Nephron progenitor cell (in vitro differentiated cells): ENCODE measurements around the gene ANKRD31.

Experiments used
- DNase-seq: peaks from one replicate; pipeline ENCODE4 v3.0.0; 2021
- H3K27ac Mint-ChIP-seq: 2 replicates; pipeline ENCODE4 v1.8.0; 2021; ENCODE audit warnings: mild to moderate bottlenecking, moderate library complexity, mixed read lengths
- H3K27me3 Mint-ChIP-seq: 2 replicates; pipeline ENCODE4 v1.8.0; 2021; ENCODE audit warnings: mild to moderate bottlenecking, low read depth, mixed read lengths; ENCODE audit not compliant: poor library complexity
- H3K36me3 Mint-ChIP-seq: 2 replicates; pipeline ENCODE4 v1.8.0; 2021; ENCODE audit warnings: low read depth, mixed read lengths
- H3K4me1 Mint-ChIP-seq: 2 replicates; pipeline ENCODE4 v1.8.0; 2021; ENCODE audit warnings: mixed read lengths
- H3K4me3 Mint-ChIP-seq: 2 replicates; pipeline ENCODE4 v1.8.0; 2021; ENCODE audit warnings: mild to moderate bottlenecking, moderate library complexity, mixed read lengths
- H3K9me3 Mint-ChIP-seq: 2 replicates; pipeline ENCODE4 v1.8.0; 2021; ENCODE audit warnings: mild to moderate bottlenecking, moderate library complexity, mixed read lengths
- CTCF ChIP-seq: fragments of 200-600 bp; sonication (generic); IDR thresholded peaks from 2 replicates; pipeline ENCODE4 v1.5.0; 2021; ENCODE audit warnings: antibody characterized with exemption

Gene ANKRD31

GRCh38 chr5:75243100-75243499 is 6.4 kb upstream of the ANKRD31 start:
- no peak for DNase-seq
- Mint-ChIP-seq H3K4me3 (no peak overlapping the region), H3K36me3 (no peaks in the 10 kb centered on the region), H3K9me3 (no peaks in the 10 kb centered on the region), H3K27ac (no peak overlapping the region), H3K27me3 (no peaks in the 10 kb centered on the region), H3K4me1 (no peaks in the 10 kb centered on the region)
- TF ChIP-seq CTCF = no peak

GRCh38 chr5:75242067-75242466 is 5.4 kb upstream of the ANKRD31 start:
- Mint-ChIP-seq H3K9me3 (no peaks in the 10 kb centered on the region), H3K36me3 (no peaks in the 10 kb centered on the region), H3K4me3 (no peak overlapping the region), H3K27ac (no peak overlapping the region), H3K4me1 (no peaks in the 10 kb centered on the region), H3K27me3 (no peaks in the 10 kb centered on the region)
- TF ChIP-seq CTCF = no peak
- DNase-seq = no peak

- no peak overlapping the region for H3K27ac Mint-ChIP-seq
- H3K27me3 Mint-ChIP-seq = no peaks in the 10 kb centered on the region
- H3K4me1 Mint-ChIP-seq = peaks cover 17% of the 10 kb centered on the region
Observed at GRCh38 chr5:75239681-75240080, 3.0 kb upstream of the ANKRD31 start.

GRCh38 chr5:75235711-75236110 is 967 bp downstream of the ANKRD31 start:
- Mint-ChIP-seq H3K27me3 (no peaks in the 10 kb centered on the region), H3K36me3 (no peaks in the 10 kb centered on the region), H3K4me1 (peaks cover 17% of the 10 kb centered on the region), H3K9me3 (no peaks in the 10 kb centered on the region), H3K4me3 (peak overlapping the region; percentile 90), H3K27ac (peak overlapping the region; percentile 19)
- no peak for TF ChIP-seq CTCF
- no peak for DNase-seq

More at GRCh38 chr5:75239681-75240080, 3.0 kb upstream of the ANKRD31 start:
- H3K9me3 Mint-ChIP-seq = no peaks in the 10 kb centered on the region
- DNase-seq = no peak
- no peak for TF ChIP-seq CTCF
- H3K4me3 Mint-ChIP-seq = no peak overlapping the region
- H3K36me3 Mint-ChIP-seq = no peaks in the 10 kb centered on the region

GRCh38 chr5:75234251-75234650 is 2.4 kb downstream of the ANKRD31 start:
- Mint-ChIP-seq H3K9me3 (no peaks in the 10 kb centered on the region), H3K27ac (no peak overlapping the region), H3K27me3 (no peaks in the 10 kb centered on the region), H3K36me3 (no peaks in the 10 kb centered on the region), H3K4me1 (peaks cover 17% of the 10 kb centered on the region), H3K4me3 (no peak overlapping the region)
- no peak for TF ChIP-seq CTCF
- no peak for DNase-seq

GRCh38 chr5:75226916-75227315 is 9.8 kb downstream of the ANKRD31 start:
- no peaks in the 10 kb centered on the region for H3K36me3 Mint-ChIP-seq
- no peaks in the 10 kb centered on the region for H3K4me1 Mint-ChIP-seq
- no peak for TF ChIP-seq CTCF
- no peak for DNase-seq
- no peaks in the 10 kb centered on the region for H3K9me3 Mint-ChIP-seq
- no peak overlapping the region for H3K27ac Mint-ChIP-seq
- no peaks in the 10 kb centered on the region for H3K27me3 Mint-ChIP-seq
- no peak overlapping the region for H3K4me3 Mint-ChIP-seq
